Rectal smooth muscle tissue (tissue), 1 donor: Measurements from ENCODE around the gene UMODL1.

Source experiments
- H3K27ac ChIP-seq: one replicate; pipeline ENCODE4 v1.7.0; 2013; ENCODE audit warnings: low read depth, low read length, inconsistent platforms
- H3K27me3 ChIP-seq: one replicate; pipeline ENCODE4 v1.7.0; 2013; ENCODE audit warnings: low read length; ENCODE audit not compliant: control insufficient read depth, insufficient read depth
- H3K36me3 ChIP-seq: one replicate; pipeline ENCODE4 v1.7.0; 2013; ENCODE audit warnings: low read length; ENCODE audit not compliant: control insufficient read depth, insufficient read depth
- H3K4me1 ChIP-seq: one replicate; pipeline ENCODE4 v1.7.0; 2013; ENCODE audit warnings: low read length; ENCODE audit not compliant: control insufficient read depth, insufficient read depth
- H3K4me3 ChIP-seq: one replicate; pipeline ENCODE4 v1.7.0; 2013; ENCODE audit warnings: low read length
- H3K9ac ChIP-seq: one replicate; pipeline ENCODE4 v1.7.0; 2013; ENCODE audit warnings: low read length

The UMODL1 gene

GRCh38 chr21:42102076-42102475 is 31.0 kb downstream of the UMODL1 start:
- Histone ChIP-seq H3K9ac (no peak overlapping the region), H3K27me3 (peaks cover 2% of the 10 kb centered on the region), H3K4me1 (peaks cover 9% of the 10 kb centered on the region), H3K36me3 (no peaks in the 10 kb centered on the region), H3K27ac (no peak overlapping the region), H3K4me3 (no peak overlapping the region)

DNA sequence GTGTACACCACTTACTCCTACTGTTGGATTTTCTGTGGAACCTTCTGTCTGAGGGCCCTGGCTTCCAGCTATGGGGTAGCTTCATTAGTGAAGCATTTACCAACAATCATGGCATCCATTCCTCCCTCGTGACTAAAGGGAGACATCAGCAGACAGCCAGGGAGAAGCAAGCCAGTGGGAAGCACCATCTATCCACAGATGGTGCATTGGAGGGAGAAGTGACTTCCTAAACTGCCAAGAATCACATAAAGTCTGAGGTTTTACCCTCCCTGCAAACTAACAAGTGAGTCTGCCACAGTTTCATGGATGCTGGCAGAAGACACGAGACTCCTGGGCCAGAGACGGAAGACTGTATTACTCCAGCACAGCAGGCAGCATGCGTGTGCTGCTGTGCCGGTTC is 31.4 kb downstream of the UMODL1 start:
- peaks cover 6% of the 10 kb centered on the region for H3K4me1 ChIP-seq
- peaks cover 2% of the 10 kb centered on the region for H3K27me3 ChIP-seq
- no peak overlapping the region for H3K27ac ChIP-seq
- H3K4me3 ChIP-seq, result no peak overlapping the region
- H3K9ac ChIP-seq, result no peak overlapping the region
- no peaks in the 10 kb centered on the region for H3K36me3 ChIP-seq

DNA sequence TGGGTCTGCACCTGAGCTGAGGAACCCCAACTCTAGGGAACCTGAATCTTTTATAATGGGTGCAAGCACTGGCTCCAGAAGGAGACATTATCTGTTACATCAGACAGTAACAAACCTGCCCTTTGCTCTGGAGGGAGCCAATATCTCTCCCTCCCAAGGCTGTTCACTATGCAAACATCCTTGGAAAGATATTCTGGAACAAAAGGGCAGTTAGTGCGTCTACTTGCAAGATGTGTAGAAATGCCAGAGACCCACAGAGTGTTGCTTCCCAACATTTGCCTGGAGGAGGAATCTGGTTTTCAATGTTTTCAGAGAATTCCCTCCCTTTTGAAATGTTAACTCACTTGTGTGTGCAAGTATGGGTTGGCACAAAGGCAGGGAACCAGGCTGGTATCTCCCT is 31.9 kb downstream of the UMODL1 start:
- Histone ChIP-seq H3K4me3 (no peak overlapping the region), H3K36me3 (no peaks in the 10 kb centered on the region), H3K27me3 (peaks cover 2% of the 10 kb centered on the region), H3K27ac (no peak overlapping the region), H3K9ac (no peak overlapping the region), H3K4me1 (peaks cover 3% of the 10 kb centered on the region)

- Histone ChIP-seq H3K27ac (no peak overlapping the region), H3K36me3 (no peaks in the 10 kb centered on the region), H3K4me1 (no peaks in the 10 kb centered on the region), H3K4me3 (no peak overlapping the region), H3K27me3 (peaks cover 2% of the 10 kb centered on the region), H3K9ac (no peak overlapping the region)
Measured at GRCh38 chr21:42103843-42104242, 32.7 kb downstream of the UMODL1 start.

- no peak overlapping the region for H3K9ac ChIP-seq
- H3K27me3 ChIP-seq, result peaks cover 2% of the 10 kb centered on the region
- H3K27ac ChIP-seq, result no peak overlapping the region
- H3K36me3 ChIP-seq, result no peaks in the 10 kb centered on the region
- H3K4me1 ChIP-seq, result no peaks in the 10 kb centered on the region
- H3K4me3 ChIP-seq, result no peak overlapping the region
Measured at GRCh38 chr21:42105476-42106315, 34.6 kb downstream of the UMODL1 start.

DNA sequence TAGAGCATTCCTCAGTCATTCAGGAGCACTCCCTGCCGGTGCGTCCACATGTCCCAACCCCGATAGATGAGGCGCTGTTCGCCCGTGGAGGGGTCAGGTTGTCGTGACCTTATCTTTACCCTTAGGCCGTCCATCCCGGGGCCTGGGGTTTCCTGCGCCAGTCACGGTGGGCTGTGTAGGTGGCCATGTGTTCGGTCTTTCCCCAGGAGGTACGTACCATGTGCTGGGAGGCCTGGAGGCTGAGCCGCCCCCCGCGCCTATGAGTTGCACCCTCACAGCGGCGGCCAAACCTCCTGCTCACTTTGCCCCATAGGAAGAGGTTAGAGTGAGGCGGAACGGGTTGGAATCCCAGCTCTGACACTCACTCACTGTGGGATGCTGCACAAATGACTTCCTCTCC is 35.3 kb downstream of the UMODL1 start:
- no peak overlapping the region for H3K4me3 ChIP-seq
- H3K9ac ChIP-seq, result no peak overlapping the region
- no peaks in the 10 kb centered on the region for H3K4me1 ChIP-seq
- no peaks in the 10 kb centered on the region for H3K36me3 ChIP-seq
- peaks cover 2% of the 10 kb centered on the region for H3K27me3 ChIP-seq
- H3K27ac ChIP-seq, result no peak overlapping the region

- Histone ChIP-seq H3K9ac (no peak overlapping the region), H3K4me1 (no peaks in the 10 kb centered on the region), H3K4me3 (no peak overlapping the region)
Measured at GRCh38 chr21:42107177-42107880, 36.2 kb downstream of the UMODL1 start.

DNA sequence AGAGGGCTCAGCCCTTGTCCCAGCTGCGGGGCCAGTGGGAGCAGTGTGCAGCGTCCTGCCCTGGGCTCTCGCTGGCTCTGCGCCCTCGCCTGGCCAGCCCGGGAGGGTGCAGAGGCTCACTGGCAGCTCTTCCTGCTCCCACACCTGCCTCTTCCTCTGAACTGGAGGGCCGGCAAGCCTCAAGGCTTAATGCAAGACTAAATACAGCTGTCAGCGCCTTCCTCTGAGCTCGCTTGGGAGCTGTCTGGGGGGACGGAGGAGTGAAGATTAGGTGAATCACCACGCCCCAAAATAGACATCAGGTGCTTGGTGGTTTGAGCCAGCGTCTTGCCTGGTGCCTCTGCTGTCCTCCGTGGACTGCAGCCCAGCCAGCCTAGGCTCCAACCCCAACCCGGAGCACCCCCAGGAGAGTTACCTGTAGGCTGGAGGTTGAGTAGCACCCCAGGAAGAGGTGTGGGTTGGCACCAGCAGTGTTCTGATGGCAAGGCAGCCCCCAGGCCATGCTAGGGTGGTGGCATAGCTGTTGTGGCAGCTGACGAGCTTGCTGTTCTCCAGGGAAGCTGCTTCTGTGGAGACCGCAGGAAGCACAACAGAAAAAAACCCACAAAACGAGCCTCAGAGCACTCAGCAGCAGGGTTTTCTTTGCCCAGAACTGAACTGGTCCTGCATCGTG is 36.9 kb downstream of the UMODL1 start:
- H3K27me3 ChIP-seq, result peaks cover 2% of the 10 kb centered on the region
- H3K36me3 ChIP-seq, result no peaks in the 10 kb centered on the region
- H3K9ac ChIP-seq, result no peak overlapping the region
- H3K27ac ChIP-seq, result no peak overlapping the region
- H3K4me3 ChIP-seq, result peak overlapping the region; percentile 4
- H3K4me1 ChIP-seq, result no peaks in the 10 kb centered on the region

More at GRCh38 chr21:42107177-42107880, 36.2 kb downstream of the UMODL1 start:
- Histone ChIP-seq H3K27ac (no peak overlapping the region), H3K36me3 (no peaks in the 10 kb centered on the region), H3K27me3 (peaks cover 2% of the 10 kb centered on the region)

DNA sequence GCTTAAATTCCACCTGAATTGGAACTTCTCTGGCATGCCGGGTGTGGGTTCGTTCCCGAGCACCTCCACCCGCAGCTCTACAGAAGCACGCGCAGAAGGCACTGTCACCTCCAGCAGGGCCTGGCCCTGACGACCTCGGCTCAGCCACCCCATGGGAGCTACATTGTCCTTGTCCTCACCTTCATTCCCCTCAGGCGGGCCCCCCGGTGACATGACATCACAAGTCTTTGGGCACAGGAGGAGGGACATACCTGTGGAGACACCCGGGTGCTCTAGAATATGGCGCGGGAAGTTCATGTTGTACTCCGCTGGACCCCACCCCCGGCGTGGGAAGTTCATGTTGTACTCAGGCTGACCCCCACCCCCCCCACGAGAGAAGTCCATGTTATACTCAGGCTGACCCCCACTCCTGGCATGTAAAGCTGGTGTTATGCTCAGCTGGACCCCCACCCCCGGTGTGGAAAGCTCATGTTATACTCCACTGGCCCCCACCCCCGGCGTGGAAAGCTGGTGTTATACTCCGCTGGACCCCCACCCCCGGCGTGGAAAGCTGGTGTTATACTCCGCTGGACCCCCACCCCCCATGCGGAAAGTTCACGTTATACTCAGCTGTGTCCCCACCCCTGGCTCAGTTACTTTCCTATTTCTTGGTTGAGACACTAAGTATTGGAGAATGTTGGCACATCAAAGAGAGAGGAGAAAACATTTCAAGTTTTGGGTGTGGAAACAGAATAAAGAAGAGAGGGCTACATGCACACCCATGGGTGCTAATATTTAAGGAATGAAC is 37.6 kb downstream of the UMODL1 start:
- no peaks in the 10 kb centered on the region for H3K4me1 ChIP-seq
- peaks cover 2% of the 10 kb centered on the region for H3K27me3 ChIP-seq
- H3K27ac ChIP-seq, result no peak overlapping the region
- H3K36me3 ChIP-seq, result no peaks in the 10 kb centered on the region
- H3K4me3 ChIP-seq, result peak overlapping the region; percentile 4
- no peak overlapping the region for H3K9ac ChIP-seq

DNA sequence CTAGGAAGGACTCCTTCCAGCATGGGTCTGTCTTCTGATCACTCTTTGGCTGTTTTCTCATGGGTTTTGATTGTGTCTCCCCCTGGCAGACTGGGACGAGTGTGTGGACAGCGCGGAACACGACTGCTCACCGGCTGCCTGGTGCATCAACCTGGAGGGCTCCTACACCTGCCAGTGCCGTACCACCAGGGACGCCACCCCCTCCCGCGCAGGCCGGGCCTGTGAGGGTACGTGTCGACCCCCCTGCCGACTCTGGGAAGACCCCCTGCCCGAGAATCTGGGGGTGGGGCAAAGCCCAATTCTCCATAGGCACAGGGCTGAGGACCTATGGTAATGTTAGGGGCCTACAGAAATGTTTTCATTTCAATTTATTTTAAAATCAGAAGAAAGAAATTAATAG is 38.4 kb downstream of the UMODL1 start:
- Histone ChIP-seq H3K4me3 (no peak overlapping the region), H3K36me3 (no peaks in the 10 kb centered on the region), H3K27me3 (peaks cover 2% of the 10 kb centered on the region), H3K27ac (no peak overlapping the region), H3K4me1 (no peaks in the 10 kb centered on the region), H3K9ac (no peak overlapping the region)

GRCh38 chr21:42109873-42110525 is 38.9 kb downstream of the UMODL1 start:
- Histone ChIP-seq H3K4me1 (no peaks in the 10 kb centered on the region), H3K27me3 (no peaks in the 10 kb centered on the region), H3K36me3 (no peaks in the 10 kb centered on the region), H3K9ac (no peak overlapping the region), H3K27ac (no peak overlapping the region), H3K4me3 (no peak overlapping the region)
